ENCODE results near the gene NPSR1.

The NPSR1 gene

DNA sequence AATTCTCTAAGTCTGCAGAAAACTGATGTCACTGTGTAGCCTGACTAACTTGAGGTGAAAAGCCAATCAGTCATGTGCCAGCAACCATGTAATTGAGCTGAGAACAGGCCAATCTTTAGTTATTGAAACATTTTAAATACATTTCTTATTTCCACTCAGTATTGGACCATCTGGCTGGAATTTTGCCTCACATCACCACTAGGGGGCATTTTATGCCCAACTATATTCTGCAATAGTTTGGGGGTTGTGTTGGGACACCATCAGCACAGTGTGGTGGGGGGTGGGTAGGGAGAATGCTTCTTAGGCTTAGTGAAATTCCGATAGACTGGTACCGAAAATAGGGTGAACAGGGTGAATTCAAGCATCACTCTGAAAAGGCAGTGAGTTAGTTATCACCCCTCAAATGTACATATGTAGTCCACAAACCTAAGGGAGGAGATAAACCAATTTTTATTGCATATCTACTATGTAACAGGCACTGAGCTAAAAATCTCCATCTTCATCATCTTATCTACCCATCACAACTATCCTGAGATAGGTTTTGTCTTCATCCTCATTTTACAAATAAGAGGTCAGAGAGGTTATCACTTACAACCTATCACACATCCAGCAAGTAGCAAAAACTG, 17.8 kb downstream of the NPSR1 start:
- TF ChIP-seq TCF4 (CRISPR knock-in tag; IDR thresholded peaks at IDR 0.05; ENCODE audit: borderline replicate concordance) (no peak), ISL1 (CRISPR knock-in tag; IDR thresholded peaks at IDR 0.05) (no peak), CSDC2 (CRISPR knock-in tag; IDR thresholded peaks at IDR 0.05) (no peak), TOX (CRISPR knock-in tag; IDR thresholded peaks at IDR 0.05; ENCODE audit: borderline replicate concordance) (no peak)
- TF ChIP-seq, protein P1, sequence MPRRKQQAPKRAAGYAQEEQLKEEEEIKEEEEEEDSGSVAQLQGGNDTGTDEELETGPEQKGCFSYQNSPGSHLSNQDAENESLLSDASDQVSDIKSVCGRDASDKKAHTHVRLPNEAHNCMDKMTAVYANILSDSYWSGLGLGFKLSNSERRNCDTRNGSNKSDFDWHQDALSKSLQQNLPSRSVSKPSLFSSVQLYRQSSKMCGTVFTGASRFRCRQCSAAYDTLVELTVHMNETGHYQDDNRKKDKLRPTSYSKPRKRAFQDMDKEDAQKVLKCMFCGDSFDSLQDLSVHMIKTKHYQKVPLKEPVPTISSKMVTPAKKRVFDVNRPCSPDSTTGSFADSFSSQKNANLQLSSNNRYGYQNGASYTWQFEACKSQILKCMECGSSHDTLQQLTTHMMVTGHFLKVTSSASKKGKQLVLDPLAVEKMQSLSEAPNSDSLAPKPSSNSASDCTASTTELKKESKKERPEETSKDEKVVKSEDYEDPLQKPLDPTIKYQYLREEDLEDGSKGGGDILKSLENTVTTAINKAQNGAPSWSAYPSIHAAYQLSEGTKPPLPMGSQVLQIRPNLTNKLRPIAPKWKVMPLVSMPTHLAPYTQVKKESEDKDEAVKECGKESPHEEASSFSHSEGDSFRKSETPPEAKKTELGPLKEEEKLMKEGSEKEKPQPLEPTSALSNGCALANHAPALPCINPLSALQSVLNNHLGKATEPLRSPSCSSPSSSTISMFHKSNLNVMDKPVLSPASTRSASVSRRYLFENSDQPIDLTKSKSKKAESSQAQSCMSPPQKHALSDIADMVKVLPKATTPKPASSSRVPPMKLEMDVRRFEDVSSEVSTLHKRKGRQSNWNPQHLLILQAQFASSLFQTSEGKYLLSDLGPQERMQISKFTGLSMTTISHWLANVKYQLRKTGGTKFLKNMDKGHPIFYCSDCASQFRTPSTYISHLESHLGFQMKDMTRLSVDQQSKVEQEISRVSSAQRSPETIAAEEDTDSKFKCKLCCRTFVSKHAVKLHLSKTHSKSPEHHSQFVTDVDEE (CRISPR knock-in tag; IDR thresholded peaks at IDR 0.05), result no peak
- ATAC-seq, result peak; percentile 72

DNA sequence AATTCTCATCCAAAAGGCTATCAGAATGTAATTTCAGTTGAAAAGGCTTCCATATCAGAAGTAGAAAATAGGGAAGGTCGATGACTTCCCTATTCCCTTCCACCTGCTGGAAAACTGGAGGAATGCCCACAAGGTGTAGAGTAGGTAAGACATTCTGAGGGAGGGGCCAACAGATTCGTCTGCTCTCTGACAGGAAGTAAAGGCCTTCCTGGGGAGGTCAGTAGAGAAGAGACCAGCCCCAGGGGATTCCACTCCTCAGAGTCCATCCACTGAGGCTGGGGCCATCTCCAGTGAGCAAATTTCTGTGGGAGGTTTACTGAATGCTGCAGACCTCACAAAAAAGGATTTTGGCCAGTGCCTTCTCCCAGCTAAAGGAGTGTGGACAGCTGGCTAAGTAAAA, 19.5 kb downstream of the NPSR1 start:
- no peak for ATAC-seq
- no peak for TF ChIP-seq PPARA (CRISPR knock-in tag; IDR thresholded peaks at IDR 0.05; ENCODE audit: borderline replicate concordance)
- TF ChIP-seq, protein P2, sequence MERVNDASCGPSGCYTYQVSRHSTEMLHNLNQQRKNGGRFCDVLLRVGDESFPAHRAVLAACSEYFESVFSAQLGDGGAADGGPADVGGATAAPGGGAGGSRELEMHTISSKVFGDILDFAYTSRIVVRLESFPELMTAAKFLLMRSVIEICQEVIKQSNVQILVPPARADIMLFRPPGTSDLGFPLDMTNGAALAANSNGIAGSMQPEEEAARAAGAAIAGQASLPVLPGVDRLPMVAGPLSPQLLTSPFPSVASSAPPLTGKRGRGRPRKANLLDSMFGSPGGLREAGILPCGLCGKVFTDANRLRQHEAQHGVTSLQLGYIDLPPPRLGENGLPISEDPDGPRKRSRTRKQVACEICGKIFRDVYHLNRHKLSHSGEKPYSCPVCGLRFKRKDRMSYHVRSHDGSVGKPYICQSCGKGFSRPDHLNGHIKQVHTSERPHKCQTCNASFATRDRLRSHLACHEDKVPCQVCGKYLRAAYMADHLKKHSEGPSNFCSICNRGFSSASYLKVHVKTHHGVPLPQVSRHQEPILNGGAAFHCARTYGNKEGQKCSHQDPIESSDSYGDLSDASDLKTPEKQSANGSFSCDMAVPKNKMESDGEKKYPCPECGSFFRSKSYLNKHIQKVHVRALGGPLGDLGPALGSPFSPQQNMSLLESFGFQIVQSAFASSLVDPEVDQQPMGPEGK (CRISPR knock-in tag; IDR thresholded peaks at IDR 0.05; ENCODE audit: borderline replicate concordance), result no peak
- no peak for TF ChIP-seq BACH2 (CRISPR knock-in tag; IDR thresholded peaks at IDR 0.05; ENCODE audit: borderline replicate concordance)
- TF ChIP-seq ZC3H10 (CRISPR knock-in tag; IDR thresholded peaks at IDR 0.05), result no peak
- no peak for TF ChIP-seq ZNF8 (CRISPR knock-in tag; IDR thresholded peaks at IDR 0.05)
- no peak for TF ChIP-seq GLIS3 (CRISPR knock-in tag; IDR thresholded peaks at IDR 0.05)
- TF ChIP-seq RARB (CRISPR knock-in tag; IDR thresholded peaks at IDR 0.05), result no peak
- TF ChIP-seq SNAI2 (CRISPR knock-in tag; IDR thresholded peaks at IDR 0.05), result no peak
- TF ChIP-seq, protein P1 (CRISPR knock-in tag; IDR thresholded peaks at IDR 0.05), result no peak
- no peak for TF ChIP-seq ZFP30 (CRISPR knock-in tag; IDR thresholded peaks at IDR 0.05)
- TF ChIP-seq TOX (CRISPR knock-in tag; IDR thresholded peaks at IDR 0.05; ENCODE audit: borderline replicate concordance), result no peak
- no peak for TF ChIP-seq ISL1 (CRISPR knock-in tag; IDR thresholded peaks at IDR 0.05)
- TF ChIP-seq ZFP3 (CRISPR knock-in tag; IDR thresholded peaks at IDR 0.05), result no peak
- TF ChIP-seq, protein P3, sequence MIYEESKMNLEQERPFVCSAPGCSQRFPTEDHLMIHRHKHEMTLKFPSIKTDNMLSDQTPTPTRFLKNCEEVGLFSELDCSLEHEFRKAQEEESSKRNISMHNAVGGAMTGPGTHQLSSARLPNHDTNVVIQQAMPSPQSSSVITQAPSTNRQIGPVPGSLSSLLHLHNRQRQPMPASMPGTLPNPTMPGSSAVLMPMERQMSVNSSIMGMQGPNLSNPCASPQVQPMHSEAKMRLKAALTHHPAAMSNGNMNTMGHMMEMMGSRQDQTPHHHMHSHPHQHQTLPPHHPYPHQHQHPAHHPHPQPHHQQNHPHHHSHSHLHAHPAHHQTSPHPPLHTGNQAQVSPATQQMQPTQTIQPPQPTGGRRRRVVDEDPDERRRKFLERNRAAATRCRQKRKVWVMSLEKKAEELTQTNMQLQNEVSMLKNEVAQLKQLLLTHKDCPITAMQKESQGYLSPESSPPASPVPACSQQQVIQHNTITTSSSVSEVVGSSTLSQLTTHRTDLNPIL (CRISPR knock-in tag; IDR thresholded peaks at IDR 0.05; ENCODE audit: low read depth), result no peak
- no peak for TF ChIP-seq TCF4 (CRISPR knock-in tag; IDR thresholded peaks at IDR 0.05; ENCODE audit: borderline replicate concordance)
- TF ChIP-seq CSDC2 (CRISPR knock-in tag; IDR thresholded peaks at IDR 0.05), result no peak
- TF ChIP-seq, protein P4, sequence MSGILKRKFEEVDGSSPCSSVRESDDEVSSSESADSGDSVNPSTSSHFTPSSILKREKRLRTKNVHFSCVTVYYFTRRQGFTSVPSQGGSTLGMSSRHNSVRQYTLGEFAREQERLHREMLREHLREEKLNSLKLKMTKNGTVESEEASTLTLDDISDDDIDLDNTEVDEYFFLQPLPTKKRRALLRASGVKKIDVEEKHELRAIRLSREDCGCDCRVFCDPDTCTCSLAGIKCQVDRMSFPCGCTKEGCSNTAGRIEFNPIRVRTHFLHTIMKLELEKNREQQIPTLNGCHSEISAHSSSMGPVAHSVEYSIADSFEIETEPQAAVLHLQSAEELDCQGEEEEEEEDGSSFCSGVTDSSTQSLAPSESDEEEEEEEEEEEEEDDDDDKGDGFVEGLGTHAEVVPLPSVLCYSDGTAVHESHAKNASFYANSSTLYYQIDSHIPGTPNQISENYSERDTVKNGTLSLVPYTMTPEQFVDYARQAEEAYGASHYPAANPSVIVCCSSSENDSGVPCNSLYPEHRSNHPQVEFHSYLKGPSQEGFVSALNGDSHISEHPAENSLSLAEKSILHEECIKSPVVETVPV (CRISPR knock-in tag; IDR thresholded peaks at IDR 0.05), result no peak
- TF ChIP-seq, protein P5, sequence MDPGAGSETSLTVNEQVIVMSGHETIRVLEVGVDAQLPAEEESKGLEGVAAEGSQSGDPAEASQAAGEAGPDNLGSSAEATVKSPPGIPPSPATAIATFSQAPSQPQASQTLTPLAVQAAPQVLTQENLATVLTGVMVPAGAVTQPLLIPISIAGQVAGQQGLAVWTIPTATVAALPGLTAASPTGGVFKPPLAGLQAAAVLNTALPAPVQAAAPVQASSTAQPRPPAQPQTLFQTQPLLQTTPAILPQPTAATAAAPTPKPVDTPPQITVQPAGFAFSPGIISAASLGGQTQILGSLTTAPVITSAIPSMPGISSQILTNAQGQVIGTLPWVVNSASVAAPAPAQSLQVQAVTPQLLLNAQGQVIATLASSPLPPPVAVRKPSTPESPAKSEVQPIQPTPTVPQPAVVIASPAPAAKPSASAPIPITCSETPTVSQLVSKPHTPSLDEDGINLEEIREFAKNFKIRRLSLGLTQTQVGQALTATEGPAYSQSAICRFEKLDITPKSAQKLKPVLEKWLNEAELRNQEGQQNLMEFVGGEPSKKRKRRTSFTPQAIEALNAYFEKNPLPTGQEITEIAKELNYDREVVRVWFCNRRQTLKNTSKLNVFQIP (CRISPR knock-in tag; IDR thresholded peaks at IDR 0.05; ENCODE audit: borderline replicate concordance, low read depth), result no peak
- no peak for TF ChIP-seq ZNF70 (CRISPR knock-in tag; IDR thresholded peaks at IDR 0.05)

Measured in SK-N-SH treated with all-trans-retinoic acid at 6 μM for 48 hours (cell line).